ENCODE measurements around the gene UPF3B.
"Not testable (repeated sequence)": the region's sequence is repeated elsewhere in the genome, so short reads cannot be mapped to it uniquely, and the experiment has no call there.

UPF3B gene

GRCh38 chrX:119826399-119826959 is 26.3 kb downstream of the UPF3B start:
- DNase-seq (ENCODE audit: low read depth) = no peak

GRCh38 chrX:119824221-119824620 is 28.5 kb downstream of the UPF3B start:
- not testable (repeated sequence) for DNase-seq (ENCODE audit: low read depth)

- peak; percentile 8 for DNase-seq (ENCODE audit: low read depth)
These were observed 31.1 kb downstream of the UPF3B start for GRCh38 chrX:119821703-119822102.

GRCh38 chrX:119817130-119817690 is 35.6 kb downstream of the UPF3B start:
- peak; percentile 35 for DNase-seq (ENCODE audit: low read depth)

GRCh38 chrX:119816300-119816699 is 36.5 kb downstream of the UPF3B start:
- DNase-seq (ENCODE audit: low read depth) = no peak

- DNase-seq (ENCODE audit: low read depth) = peak; percentile 85
These were observed 43.5 kb downstream of the UPF3B start for GRCh38 chrX:119809185-119809666.

- not testable (repeated sequence) for DNase-seq (ENCODE audit: low read depth)
These were observed 44.3 kb downstream of the UPF3B start for GRCh38 chrX:119808461-119808860.

- DNase-seq (ENCODE audit: low read depth) = no peak
These were observed 50.2 kb downstream of the UPF3B start for GRCh38 chrX:119802546-119802945.

- DNase-seq (ENCODE audit: low read depth) = no peak
These were observed 51.2 kb downstream of the UPF3B start for GRCh38 chrX:119801253-119802221.

- peak; percentile 87 for DNase-seq (ENCODE audit: low read depth)
These were observed 61.1 kb downstream of the UPF3B start, which contains the start of gene RPL39 for GRCh38 chrX:119791437-119792231. RPL39 (minus strand) TSS chrX:119791630; CDS start chrX:119791576, 54 bp downstream.

- peak; percentile 41 for DNase-seq (ENCODE audit: low read depth)
These were observed 61.8 kb downstream of the UPF3B start for GRCh38 chrX:119790977-119791436.

- no peak for DNase-seq (ENCODE audit: low read depth)
These were observed 67.9 kb downstream of the UPF3B start for GRCh38 chrX:119784747-119785446.

Measured in amniotic epithelial cell (primary cell).